T-helper 2 cell (primary cell): Measurements from ENCODE around the gene MDP1.
"Not testable (repeated sequence)": the region's sequence is repeated elsewhere in the genome, so short reads cannot be mapped to it uniquely, and the experiment has no call there.

Experiments
- DNase-seq, 5 experiments: peaks; one replicate each; pipeline versions ENCODE4 v3.0.0 to v3.0.0-alpha.2; 2012 to 2022

MDP1 gene

DNA sequence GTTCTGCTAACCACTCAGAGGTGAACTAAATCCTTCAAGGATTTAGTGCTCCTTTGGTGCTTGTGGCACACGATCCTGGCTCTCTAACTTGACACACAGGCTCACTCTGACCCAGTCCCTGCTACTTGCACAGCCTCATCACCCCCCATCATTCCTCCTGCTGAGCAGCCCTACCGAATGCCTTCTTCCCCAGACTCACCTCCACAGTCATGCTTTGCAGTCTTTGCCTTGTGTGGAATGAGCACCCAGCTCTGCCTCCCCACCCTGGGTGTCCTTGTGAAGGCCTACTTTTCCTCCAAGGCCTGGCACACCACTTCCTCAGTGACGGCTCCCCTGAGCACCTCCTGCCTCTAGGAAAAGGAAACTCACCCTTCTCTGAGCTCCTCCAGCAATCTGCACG lies 34.5 kb upstream of the MDP1 start:
- no peak for DNase-seq

- no peak for DNase-seq
Measured at GRCh38 chr14:24249230-24250021, 33.6 kb upstream of the MDP1 start.

DNA sequence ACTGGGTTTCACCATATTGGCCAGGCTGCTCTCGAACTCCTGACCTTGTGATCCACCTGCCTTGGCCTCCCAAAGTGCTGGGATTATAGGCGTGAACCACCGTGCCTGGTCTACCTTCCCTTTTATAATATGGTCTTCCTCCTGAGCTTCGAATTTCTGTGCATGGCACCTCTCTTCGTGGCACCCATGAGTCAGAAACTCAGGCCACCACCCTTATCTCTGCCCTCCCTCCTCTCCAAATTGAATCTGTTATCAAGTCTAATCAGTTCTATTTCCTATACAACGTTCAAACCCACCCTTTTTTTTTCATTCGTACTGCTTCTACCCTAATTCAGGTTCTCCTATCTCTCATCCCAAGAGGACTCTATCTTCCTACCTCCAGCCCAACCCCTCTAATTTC lies 31.6 kb upstream of the MDP1 start:
- peak in 1 of 5 experiments; percentile 60 for DNase-seq

- peak in 2 of 5 experiments; percentile 15 to 86 for DNase-seq
Measured at GRCh38 chr14:24246765-24247212, 30.9 kb upstream of the MDP1 start.

DNA sequence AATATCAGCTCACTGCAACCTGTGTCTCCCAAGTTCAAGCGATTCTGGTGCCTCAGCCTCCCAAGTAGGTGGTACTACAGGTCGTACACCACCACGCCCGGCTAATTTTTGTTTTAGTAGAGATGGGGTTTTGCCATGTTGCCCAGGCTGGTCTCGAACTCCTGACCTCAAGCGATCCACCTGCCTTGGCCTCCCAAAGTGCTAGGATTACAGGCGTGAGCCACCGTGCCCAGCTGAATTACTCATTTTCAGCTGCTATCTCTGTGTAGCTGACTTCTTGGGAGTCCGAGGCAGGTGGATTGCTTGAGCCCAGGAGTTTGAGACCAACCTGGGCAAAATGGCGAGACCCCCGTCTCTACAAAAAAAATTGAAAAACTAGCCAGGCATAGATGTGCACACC lies 29.5 kb upstream of the MDP1 start:
- DNase-seq: not testable (repeated sequence)

GRCh38 chr14:24243336-24243836 lies 27.5 kb upstream of the MDP1 start:
- DNase-seq: no peak

DNA sequence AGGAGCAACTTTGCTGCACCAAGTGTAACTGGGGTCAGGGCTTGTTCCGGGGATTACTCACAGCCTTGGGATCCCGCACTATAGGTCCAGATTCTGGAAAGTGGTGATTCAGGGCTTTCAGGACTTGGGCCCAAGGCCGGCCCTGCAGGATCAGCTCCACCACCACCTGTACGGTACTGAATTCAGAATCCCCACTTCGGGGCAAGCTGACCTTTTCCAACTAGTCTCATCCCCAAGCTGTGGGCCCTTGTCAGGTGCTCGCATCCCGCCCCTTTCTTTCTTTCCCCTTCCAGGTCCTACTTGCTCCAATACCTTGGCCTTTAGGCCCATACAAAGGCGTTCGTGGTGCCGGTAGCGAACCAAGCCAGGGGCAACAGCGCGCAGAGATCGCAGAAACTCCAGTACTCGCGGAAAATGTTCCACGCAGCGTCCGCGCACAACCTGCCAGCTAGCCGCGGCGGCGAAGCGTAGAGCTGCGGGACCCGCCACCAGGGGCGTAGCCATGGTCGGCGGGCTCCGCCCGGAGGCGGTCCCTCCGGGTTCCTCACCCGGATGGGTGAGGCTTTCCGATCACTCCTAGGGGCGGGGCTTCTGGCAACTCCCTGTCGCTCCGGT lies 26.1 kb upstream of the MDP1 start:
- peak; percentile 86 to 95 (median 94) for DNase-seq

DNA sequence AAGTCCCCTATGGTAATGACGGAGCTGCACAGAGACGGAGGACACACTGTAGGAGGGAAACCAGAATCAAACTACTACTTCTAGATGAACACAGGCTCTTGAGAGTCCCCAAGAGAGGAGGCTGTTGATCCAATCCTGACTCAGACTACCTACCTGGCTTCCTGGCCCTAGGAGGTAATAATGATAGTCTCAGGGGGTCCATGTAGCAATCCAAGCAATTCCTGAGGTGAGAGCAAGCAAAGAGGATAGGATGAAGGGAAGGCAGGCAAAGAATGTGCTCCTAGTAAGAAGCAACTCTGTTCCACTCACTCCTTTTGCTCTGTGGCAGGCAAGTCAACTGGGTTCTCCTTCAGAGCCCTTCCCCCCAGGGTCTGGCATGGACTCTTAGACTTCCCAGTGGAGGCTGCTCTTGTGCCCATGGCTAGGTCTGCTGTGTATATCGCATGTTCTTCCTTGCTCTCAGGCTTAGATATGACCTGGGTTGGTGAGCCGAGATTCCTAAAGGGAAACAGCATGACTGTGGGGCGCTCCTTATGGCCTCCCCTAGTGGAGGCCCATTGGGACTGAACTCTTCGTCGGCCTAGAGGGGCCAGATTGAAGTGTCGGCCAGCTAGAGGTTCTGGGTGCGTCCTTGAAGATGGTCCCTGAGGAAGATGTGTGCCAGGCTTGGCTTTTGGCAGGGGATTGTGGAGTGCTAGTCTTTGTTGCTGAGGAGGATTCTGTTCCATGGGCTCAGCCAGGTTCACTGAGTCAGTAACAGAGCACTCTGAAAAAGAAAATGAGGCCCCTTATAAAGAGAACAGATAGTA lies 24.4 kb upstream of the MDP1 start:
- DNase-seq: no peak

GRCh38 chr14:24238527-24239037 lies 22.7 kb upstream of the MDP1 start:
- no peak for DNase-seq

DNA sequence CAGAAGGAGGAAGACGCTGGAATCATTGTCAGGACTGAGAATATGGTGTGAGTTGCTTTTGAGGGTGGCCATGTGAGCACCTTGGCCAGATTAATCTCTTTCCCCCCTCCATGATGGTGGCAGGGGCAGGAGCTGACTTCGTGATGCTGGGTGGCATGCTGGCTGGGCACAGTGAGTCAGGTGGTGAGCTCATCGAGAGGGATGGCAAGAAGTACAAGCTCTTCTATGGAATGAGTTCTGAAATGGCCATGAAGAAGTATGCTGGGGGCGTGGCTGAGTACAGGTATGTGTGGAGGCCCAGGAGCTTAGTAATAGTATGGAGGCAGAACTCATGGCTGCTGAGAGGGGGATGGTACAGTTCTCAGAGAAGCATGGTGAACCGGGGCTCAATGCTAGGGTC lies 22.3 kb upstream of the MDP1 start:
- no peak for DNase-seq

DNA sequence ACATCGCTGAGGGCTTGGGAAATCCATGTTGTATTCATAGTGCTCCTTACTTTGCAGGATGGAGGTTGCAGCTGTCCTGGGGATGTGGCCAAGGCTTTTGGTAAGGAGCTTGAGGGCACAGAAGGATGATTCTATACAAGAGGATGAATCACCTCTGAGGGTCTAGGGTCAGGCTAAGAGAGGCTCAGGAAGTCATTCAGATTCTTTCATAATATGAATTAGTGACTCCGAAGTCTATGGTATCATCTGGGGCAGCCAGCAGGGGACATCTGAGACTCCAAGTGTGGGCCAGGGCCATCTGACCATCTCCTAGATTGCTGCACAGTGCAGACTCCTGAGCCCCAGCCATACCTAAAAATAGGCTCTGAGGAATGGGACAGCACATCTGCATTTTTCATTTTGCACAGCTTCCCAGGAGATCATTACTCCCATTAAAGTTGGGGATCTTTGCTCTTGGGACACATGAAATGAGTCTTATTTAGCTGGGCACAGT lies 21.6 kb upstream of the MDP1 start:
- DNase-seq: no peak

GRCh38 chr14:24236689-24237462 lies 21.0 kb upstream of the MDP1 start:
- no peak for DNase-seq

- DNase-seq: no peak
Measured at GRCh38 chr14:24235804-24236688, 20.2 kb upstream of the MDP1 start.

GRCh38 chr14:24234095-24235005 lies 18.5 kb upstream of the MDP1 start:
- DNase-seq: peak in 1 of 5 experiments; percentile 94

- peak in 1 of 5 experiments; percentile 77 for DNase-seq
Measured at GRCh38 chr14:24233538-24233866, 17.6 kb upstream of the MDP1 start.

- peak in 1 of 5 experiments; percentile 46 for DNase-seq
Measured at GRCh38 chr14:24232645-24233537, 17.0 kb upstream of the MDP1 start, which contains the start of gene GMPR2. GMPR2 (plus strand) TSS chr14:24232929; CDS start chr14:24233254, 325 bp downstream.

DNA sequence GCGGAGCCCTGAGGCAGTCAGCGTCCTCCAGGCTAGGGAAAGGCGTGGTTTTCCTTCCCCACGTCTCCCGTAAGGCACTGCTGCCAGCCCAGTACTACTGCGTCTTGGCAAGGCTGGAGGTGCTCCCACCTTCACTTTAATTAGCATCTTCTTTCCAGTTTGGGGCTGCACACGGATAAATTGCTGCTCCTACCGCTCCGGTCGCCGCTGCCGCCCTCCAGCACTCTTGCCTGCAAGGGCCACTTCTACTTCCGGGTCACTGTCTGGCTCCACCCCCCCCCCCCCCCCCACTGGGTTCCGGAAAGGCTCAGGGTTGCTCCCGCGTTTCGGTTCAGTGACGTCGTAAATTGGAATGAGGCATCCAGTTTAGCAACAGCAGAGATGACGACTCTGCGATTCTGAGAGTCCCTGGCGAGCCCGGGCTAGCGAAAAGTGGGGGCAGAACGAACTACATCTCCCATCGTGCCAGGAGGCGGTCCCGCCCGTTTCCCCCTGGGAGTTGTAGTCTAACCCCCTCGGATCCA lies 16.3 kb upstream of the MDP1 start, which contains the start of gene NEDD8:
Gene NEDD8, minus strand, starts transcription at position 247 of the 524 bp plus-strand sequence. Its CDS starts 100 bp downstream, at position 147.
- DNase-seq: peak; percentile 61 to 97 (median 87)
